Kasumi-1 (cell line): ENCODE results near the gene GFRA4.

Experiments used
- DNase-seq, 2 experiments: peaks; one replicate each; lab custom pipeline; 2025; lab: John Stamatoyannopoulos, UW

GFRA4 gene, protein sequence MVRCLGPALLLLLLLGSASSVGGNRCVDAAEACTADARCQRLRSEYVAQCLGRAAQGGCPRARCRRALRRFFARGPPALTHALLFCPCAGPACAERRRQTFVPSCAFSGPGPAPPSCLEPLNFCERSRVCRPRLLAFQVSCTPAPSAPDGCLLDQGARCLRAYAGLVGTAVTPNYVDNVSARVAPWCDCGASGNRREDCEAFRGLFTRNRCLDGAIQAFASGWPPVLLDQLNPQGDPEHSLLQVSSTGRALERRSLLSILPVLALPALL

DNA sequence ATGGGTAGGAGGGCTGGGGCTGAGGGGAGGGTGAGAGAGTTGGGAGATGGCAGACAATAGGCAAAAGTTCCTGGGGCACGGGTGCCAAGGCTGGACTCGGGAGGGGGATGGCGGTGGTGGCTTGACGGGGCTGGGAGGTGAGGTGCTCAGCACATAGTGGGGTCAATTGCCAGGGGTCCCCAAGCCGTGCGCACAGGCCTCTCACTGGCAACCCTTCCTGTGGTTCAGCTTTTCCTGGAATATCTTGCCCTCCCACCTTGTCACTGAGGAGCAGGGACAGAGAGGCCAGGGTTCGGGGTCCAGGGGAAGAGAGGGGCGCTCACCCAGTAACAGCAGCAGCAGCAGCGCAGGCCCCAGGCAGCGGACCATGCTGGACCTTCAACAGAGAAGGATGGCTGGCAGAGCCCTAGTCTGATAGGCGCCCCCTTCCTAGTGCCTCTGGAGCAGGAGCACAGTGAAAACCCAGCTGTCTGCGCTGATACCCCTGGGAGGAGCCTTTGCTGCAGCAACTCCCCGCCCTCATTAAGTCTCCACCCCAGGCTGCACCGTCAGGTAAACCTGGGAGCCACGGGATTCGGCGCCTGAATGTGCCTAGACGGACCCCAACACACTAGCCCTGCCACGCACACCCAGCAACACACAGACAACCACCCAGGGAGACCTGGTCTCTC lies at the start of gene GFRA4:
TSS of gene GFRA4 (minus strand) at position 369 of the 671 bp plus-strand sequence. CDS start at position 369, 0 bp downstream.
- DNase-seq: no peak

GRCh38 chr20:3712279-3712873 lies 49.2 kb upstream of the GFRA4 start, which contains the start of gene SIGLEC1:
Gene SIGLEC1, minus strand, starts transcription at chr20:3712600. Its CDS starts 5,472 bp downstream, at chr20:3707128.
- DNase-seq: peak; percentile 72 to 77

DNA sequence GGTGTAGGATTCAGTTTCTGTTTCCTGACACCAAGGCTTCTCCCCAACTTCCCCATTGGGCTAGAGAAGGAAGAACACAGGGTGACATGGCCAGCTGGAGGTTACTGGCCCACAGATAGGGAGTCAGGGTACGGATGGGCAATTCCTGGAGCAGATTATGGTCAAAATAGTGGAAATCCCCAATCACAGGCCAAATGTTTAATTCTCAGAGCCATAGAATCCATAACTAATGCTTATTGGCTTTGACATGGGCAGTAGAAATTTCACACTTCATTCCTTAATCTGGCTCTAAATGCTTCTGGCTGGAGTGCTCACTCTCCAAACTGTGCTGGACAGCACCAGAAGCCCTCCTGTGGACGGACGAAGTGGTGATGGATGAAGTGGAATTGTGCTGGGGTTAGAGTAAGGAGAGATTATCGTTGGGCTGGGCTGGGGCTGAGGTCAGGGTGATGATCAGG lies 48.3 kb upstream of the GFRA4 start:
- DNase-seq: peak in 1 of 2 experiments; percentile 23

GRCh38 chr20:3710703-3711483 lies 47.7 kb upstream of the GFRA4 start:
- peak; percentile 33 to 52 for DNase-seq

DNA sequence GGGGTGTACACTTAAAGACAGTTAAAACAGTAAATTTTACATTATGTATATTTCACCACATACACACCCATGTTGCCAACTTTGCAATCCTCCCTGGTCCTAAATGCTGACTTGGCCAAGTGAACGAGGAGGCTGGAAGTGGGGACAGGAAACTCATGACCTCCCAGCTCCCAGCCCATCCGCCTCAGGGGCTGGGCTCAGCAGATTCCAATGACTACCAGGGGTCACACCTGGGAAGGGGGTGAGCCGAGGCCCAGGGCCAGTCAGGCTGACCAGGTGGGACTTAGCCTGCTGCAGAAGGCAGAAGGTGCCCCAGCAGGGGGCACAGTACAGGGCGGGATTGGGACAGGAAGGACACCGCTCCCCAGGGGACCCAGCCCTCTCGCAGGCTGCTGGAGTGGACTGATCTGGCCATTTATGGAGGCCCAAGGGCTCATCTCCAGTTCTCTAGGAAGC lies 46.8 kb upstream of the GFRA4 start:
- DNase-seq: no peak

DNA sequence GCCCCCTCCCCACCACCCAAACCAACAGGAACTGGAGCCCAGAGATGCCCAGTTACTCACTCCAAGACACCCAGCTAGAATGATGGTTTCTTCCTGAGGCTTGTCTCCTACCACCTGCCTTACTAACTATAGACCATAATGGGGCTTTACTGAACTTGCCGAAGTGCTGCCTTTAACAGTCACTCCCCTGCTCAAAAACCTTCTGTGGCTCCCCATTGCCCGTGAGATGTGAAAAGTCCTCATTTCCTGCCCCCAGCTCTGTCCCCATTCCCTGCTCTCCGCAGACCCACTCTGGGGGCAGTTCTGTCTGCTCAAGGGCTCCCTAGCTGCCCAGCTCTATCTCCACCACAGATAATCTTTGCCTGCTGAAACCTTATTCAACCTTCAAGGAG lies 44.3 kb upstream of the GFRA4 start:
- no peak for DNase-seq

DNA sequence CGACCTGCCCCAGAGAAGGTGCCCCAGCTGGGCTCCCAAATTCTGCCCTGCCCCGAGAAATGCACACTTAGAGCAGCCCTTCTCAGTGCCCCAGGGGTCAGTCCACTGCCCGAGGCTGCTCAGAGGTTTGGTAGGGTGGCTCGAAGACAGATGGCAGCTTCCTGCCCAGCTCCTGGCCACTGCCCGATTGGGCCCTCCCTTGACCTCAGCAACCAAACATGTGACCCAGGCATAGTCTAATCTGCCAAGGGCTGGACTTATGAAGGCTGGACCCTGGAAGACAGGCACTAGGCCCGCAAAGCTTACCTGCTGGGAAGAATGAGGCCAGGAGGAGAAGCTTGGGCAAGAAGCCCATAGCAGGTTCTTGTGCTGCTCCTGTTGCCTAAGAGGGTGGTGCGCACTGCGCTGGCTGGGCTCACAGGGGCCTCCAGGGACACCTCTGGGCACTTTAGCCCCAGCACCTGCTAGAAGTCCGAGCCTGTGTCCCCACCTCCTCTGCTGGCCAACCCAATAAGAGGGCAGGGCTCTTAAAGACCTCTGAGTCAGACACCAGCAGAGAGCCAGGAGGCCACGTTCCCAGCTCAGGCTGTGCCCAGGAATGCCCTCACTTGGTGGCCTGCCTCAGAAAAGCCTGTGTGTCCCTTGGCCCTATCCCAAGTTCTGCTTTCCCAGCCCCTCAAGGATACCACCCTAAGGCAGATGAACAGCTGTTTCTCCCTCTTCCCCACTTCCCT lies 43.7 kb upstream of the GFRA4 start:
- no peak for DNase-seq

GRCh38 chr20:3705970-3706739 lies 43.0 kb upstream of the GFRA4 start:
- no peak for DNase-seq

- no peak for DNase-seq
Observed at GRCh38 chr20:3705491-3705969, 42.3 kb upstream of the GFRA4 start.

DNA sequence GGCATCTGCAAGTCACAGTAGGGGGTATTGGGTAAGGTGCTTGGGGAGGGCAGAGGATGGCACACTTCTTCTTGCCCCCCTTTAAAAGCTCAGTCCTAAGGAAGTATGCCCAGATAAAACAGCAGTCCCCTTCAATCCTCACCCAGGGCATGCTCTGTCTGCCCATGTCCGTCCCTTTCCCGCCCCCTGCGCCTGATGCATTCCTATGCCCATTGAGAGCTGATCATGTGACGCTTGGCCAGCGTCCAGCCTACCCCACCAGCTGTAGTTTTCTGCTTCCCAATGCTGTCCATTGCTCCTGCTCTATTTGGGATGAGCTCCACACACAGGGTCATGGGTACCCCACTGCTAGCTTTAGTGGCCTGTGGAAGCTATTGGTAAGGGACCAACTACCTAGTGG lies 40.9 kb upstream of the GFRA4 start:
- DNase-seq: no peak

DNA sequence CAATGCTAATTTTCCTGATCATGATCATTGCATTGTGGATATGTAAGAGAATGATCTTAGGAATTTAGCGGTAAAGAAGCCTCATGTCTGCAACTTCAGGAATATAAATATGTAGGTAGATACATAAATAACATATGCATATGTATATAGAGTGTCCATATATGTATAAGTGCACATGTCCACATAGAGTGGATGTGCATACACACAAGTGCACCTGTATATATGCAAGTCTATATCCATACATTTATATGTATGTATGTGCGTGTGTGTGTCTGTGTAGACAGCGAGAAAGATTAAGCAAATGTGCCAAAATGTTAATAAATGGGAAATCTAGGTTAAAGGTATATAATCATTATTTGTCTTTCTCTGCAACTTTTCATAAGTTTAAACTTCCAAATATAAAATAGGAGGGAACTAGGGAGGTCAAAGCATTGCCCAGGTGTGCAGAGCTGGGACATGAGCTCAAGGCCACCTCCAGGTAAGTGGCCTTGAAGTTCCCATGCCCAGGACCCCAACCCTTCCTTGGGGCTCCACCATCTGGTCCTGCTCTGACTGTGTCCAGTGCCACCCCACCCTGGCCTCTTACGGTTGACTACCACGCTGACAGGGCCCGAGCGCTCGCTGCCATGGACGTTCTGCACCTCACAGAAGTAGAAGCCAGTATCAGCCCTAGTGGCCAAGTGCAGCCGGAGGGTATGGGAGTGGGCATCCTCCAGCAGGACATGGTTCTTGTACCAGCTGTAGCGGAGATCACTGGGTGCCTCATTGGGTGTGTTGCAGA lies 39.6 kb upstream of the GFRA4 start:
- DNase-seq: no peak

DNA sequence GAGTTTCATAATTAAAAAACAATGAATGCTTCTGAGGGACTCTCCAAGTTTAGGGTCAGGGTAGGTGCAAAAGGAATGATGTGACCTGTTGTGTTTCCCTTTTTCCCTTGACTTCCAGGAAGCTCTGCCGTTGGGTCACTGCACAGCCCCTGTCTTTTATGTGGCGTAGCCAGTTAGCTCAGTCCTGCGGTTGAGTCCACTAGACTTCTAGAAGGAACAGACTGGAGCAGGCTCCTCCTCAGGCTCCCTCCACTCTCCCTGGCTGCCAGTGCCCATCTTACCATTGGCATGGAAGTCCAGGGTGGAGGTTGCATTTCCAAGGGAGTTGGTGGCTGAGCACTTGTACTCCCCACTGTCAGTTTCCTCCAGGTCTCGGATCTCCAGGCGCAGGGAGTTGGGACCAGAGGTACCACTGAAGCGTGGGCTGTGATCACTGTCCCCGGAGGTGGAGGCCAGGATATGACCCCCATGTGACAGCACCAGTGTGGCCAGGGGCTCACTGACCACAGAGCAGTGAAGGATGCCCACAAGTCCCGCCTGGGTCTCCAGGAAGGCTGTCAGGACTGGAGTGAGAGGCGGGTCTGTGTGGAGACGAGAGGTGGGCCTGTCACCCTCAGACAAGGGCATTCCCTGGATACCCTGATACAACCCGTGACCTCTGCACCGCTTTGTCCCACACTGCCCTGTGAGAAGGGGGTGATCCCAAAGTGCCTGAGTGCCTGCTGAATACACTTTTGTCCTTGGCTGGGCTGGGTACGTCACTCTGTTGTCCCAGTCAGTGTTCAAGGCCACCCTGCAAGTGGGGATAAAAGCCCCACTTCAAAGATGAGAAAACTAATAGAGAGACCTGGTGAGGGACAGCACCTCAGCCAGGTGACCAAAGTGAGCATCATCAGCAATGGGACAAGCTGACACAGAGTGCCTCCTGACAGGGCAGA lies 38.1 kb upstream of the GFRA4 start:
- DNase-seq: no peak

- no peak for DNase-seq
Observed at GRCh38 chr20:3699037-3699436, 35.8 kb upstream of the GFRA4 start.

DNA sequence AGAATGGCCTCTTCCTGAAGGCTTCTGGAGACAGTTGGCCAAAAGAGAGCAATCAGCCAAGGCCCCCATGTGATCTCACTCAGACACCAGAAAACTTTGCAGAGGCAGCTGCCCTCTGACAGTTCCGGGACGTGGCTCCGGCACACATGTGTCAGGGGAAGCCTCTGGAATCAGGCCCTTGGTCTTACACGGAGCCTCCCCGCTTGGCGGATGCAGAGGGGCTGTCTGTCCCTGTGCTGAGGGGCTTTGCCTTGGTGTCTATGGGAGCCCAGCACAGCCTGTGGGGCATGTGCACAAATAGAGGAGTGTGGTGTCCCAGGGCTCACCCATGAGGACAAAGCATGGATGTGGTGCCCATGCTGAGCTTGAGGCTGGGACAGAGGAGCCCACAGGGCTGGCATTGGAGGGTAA lies 35.4 kb upstream of the GFRA4 start:
- no peak for DNase-seq

- no peak for DNase-seq
Observed at GRCh38 chr20:3697588-3698305, 34.5 kb upstream of the GFRA4 start.

DNA sequence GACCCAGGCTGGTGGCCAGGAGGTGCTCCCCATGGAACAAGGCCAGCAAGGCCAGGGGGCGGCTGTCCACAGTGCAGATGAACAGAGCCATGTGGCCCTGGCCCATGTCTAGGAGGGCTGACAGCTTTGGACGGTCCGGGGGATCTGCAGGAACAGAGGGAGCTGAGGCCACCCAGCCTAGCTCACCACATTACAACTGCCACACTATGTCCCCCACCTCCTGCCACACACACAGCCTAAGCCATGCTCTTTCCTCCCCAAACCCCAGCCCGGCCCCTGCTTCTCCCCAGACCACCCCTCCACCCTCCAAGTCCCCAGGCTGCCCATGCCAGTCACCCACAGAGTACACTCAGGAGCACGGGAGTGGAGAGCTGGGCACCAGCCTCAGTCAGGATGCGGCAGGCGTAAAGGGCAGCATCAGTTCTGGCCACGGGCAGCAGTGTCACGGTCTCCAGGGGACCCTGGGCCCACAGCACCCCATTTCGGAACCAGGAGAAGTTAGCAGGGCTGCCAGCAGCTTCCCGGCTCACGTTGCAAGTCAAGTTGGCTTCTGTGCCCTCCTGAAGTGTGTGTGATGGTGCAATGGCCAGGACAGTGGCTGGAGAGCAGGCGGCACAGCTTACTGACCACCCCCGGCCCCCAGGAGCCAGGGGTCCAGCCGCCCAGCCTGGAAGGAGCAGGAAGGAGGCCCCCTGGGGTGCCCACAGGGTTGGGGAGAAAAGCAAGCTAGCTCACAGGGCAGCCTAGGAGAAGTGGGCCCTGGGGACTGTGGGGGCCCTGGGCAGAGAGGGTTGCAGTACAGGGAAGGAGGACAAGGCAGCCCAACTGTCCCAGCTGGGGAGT lies 33.8 kb upstream of the GFRA4 start:
- DNase-seq: no peak

DNA sequence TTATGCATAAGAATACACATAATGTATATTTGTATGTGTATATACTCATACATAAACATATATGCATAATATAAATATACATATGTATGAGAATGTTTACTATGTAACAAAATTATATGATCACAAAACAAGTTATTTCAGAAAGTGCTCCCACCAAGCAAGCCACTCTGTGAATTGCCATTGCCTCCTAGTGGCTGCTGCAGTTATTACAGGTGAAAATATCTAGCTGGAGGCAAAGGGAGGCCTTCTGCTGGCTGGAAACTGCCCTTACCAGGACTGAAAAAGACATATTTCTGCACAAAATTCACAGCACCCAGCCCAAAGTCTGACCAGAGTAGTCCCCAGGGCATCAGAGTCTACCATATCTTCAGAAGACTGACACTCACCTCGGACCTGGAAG lies 33.0 kb upstream of the GFRA4 start:
- peak; percentile 18 to 30 for DNase-seq
